Activated B cell treated with CpG ODN at 0.5 μM for 24 hours (primary cell): ENCODE measurements around the gene SRGAP3. TPM values are rescaled to one million over a fixed set of nuclear protein-coding genes. Genes with fewer than 3 reads are reported as not detected.

Experiments used
- ATAC-seq: fragments of 200-7000 bp; cut with Tn5 transposase; one replicate; pipeline ENCODE4 v1.10.0; 2021; ENCODE audit warnings: low read depth, mild to moderate bottlenecking, moderate library complexity
- CTCF ChIA-PET: fragments of 350-600 bp; sonication (Branson Sonifier 250); formaldehyde crosslinking; loops from one replicate; lab custom pipeline; 2021; ENCODE audit warnings: antibody characterized with exemption; lab: Charles Lee
- POLR2A ChIA-PET: fragments of 350-600 bp; sonication (Branson Sonifier 250); formaldehyde crosslinking; loops from one replicate; lab custom pipeline; 2021; ENCODE audit warnings: antibody characterized with exemption; lab: Charles Lee
- DNase-seq: peaks from one replicate; pipeline ENCODE4 v3.0.0; 2022
- H3K27ac Mint-ChIP-seq: one replicate; pipeline ENCODE4 v1.8.0; 2020; ENCODE audit warnings: mixed read lengths
- H3K27me3 Mint-ChIP-seq: one replicate; pipeline ENCODE4 v1.8.0; 2021; ENCODE audit warnings: mixed read lengths
- H3K36me3 Mint-ChIP-seq: one replicate; pipeline ENCODE4 v1.8.0; 2021; ENCODE audit warnings: low read depth, mixed read lengths
- H3K4me1 Mint-ChIP-seq: one replicate; pipeline ENCODE4 v1.8.0; 2021; ENCODE audit warnings: mixed read lengths
- H3K4me3 Mint-ChIP-seq: one replicate; pipeline ENCODE4 v1.8.0; 2020; ENCODE audit warnings: mild to moderate bottlenecking, mixed read lengths
- H3K9me3 Mint-ChIP-seq: one replicate; pipeline ENCODE4 v1.8.0; 2020; ENCODE audit warnings: mixed read lengths
- intact Hi-C: fragments of 100-400 bp; cut with micrococcal nuclease; formaldehyde crosslinking; loops from one replicate; pipeline ENCODE4 v1.15.1; 2024
- total RNA-seq: library from RNA; stranded (reverse); gene quantifications from 2 replicates; pipeline ENCODE4 v1.2.3, GENCODE V29; 2022
- TF ChIP-seq, protein P1 (sequence below): fragments of 200-600 bp; IDR thresholded peaks from one replicate; pipeline ENCODE4 v1.8.0; 2022; ENCODE audit warnings: antibody characterized with exemption, mild to moderate bottlenecking

The SRGAP3 gene
- total RNA-seq, 1 donor from 2014 or later = 0.58 TPM

GRCh38 chr3:9169956-9170850, 79.2 kb downstream of the SRGAP3 start:
- ATAC-seq (no peak), DNase-seq (no peak)
- no peaks in the 10 kb centered on the region for H3K36me3 Mint-ChIP-seq
- intact Hi-C loops = no loop called here
- H3K27ac Mint-ChIP-seq = no peak overlapping the region
- TF ChIP-seq, protein P1, sequence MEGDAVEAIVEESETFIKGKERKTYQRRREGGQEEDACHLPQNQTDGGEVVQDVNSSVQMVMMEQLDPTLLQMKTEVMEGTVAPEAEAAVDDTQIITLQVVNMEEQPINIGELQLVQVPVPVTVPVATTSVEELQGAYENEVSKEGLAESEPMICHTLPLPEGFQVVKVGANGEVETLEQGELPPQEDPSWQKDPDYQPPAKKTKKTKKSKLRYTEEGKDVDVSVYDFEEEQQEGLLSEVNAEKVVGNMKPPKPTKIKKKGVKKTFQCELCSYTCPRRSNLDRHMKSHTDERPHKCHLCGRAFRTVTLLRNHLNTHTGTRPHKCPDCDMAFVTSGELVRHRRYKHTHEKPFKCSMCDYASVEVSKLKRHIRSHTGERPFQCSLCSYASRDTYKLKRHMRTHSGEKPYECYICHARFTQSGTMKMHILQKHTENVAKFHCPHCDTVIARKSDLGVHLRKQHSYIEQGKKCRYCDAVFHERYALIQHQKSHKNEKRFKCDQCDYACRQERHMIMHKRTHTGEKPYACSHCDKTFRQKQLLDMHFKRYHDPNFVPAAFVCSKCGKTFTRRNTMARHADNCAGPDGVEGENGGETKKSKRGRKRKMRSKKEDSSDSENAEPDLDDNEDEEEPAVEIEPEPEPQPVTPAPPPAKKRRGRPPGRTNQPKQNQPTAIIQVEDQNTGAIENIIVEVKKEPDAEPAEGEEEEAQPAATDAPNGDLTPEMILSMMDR = no peak
- no peaks in the 10 kb centered on the region for H3K9me3 Mint-ChIP-seq
- H3K4me3 Mint-ChIP-seq = no peak overlapping the region
- H3K4me1 Mint-ChIP-seq = no peaks in the 10 kb centered on the region
- POLR2A ChIA-PET = no interaction called here
- CTCF ChIA-PET = no interaction called here
- H3K27me3 Mint-ChIP-seq = no peaks in the 10 kb centered on the region

GRCh38 chr3:9169326-9169725, 80.1 kb downstream of the SRGAP3 start:
- Mint-ChIP-seq H3K4me3 (no peak overlapping the region), H3K36me3 (no peaks in the 10 kb centered on the region), H3K27me3 (no peaks in the 10 kb centered on the region), H3K4me1 (no peaks in the 10 kb centered on the region), H3K27ac (peak overlapping the region; percentile 48), H3K9me3 (no peaks in the 10 kb centered on the region)
- no peak for DNase-seq
- TF ChIP-seq, protein P1 = no peak
- ATAC-seq = no peak
- intact Hi-C loops = no loop called here
- ChIA-PET POLR2A (no interaction called here), CTCF (no interaction called here)

DNA sequence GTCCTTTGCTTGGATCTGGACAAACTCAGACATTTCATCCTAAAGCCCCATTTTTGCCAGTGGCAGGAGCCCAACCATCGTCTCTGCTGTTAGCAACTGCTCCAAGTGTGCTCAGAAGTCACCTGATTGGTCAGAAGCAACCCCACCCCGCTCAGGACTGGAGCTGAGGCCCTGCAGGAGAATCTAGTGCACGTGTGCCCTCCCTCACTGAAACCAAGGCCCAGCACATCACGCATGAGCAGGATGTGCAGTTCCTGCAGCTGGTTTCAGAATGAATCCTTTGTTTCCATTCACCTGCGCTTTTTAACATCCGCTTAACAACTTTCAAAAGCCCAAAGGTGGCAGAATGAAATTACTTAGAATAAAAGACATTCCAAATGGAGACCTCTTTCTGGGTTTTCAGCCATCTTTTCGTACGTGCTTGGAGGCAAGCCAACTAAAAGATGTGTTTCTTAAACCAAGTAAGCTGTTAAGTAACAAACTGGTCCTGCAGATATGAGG, 81.2 kb downstream of the SRGAP3 start:
- ATAC-seq (peak; percentile 97), DNase-seq (no peak)
- Mint-ChIP-seq H3K4me1 (no peaks in the 10 kb centered on the region), H3K4me3 (peak overlapping the region; percentile 5), H3K36me3 (no peaks in the 10 kb centered on the region), H3K27me3 (no peaks in the 10 kb centered on the region), H3K27ac (peak overlapping the region; percentile 50), H3K9me3 (no peaks in the 10 kb centered on the region)
- intact Hi-C loops = loop anchor here (1.0 kb wide), 1 partner anchor 81 kb away; the partner anchor contains the start of gene SRGAP3
- TF ChIP-seq, protein P1 = no peak
- ChIA-PET CTCF (interaction anchor here (1.3 kb wide), 1 partner anchor 9 kb away, joined by 3 read pairs; no protein-coding TSS in a partner anchor), POLR2A (no interaction called here)

- intact Hi-C loops = no loop called here
- Mint-ChIP-seq H3K27me3 (no peaks in the 10 kb centered on the region), H3K4me3 (no peak overlapping the region), H3K36me3 (no peaks in the 10 kb centered on the region), H3K4me1 (no peaks in the 10 kb centered on the region), H3K27ac (no peak overlapping the region), H3K9me3 (no peaks in the 10 kb centered on the region)
- ChIA-PET CTCF (interaction anchor here (1.3 kb wide), 1 partner anchor 10 kb away, joined by 3 read pairs; no protein-coding TSS in a partner anchor), POLR2A (no interaction called here)
- ATAC-seq (no peak), DNase-seq (no peak)
- TF ChIP-seq, protein P1 = no peak
These were observed 82.2 kb downstream of the SRGAP3 start for GRCh38 chr3:9167222-9167621.

GRCh38 chr3:9165421-9165820, 84.0 kb downstream of the SRGAP3 start:
- H3K4me1 Mint-ChIP-seq = no peaks in the 10 kb centered on the region
- intact Hi-C loops = no loop called here
- DNase-seq = no peak

More at GRCh38 chr3:9165421-9165820, 84.0 kb downstream of the SRGAP3 start:
- POLR2A ChIA-PET = no interaction called here
- no peak for ATAC-seq
- TF ChIP-seq, protein P1 = no peak
- Mint-ChIP-seq H3K9me3 (no peaks in the 10 kb centered on the region), H3K36me3 (no peaks in the 10 kb centered on the region), H3K4me3 (no peak overlapping the region), H3K27ac (no peak overlapping the region), H3K27me3 (no peaks in the 10 kb centered on the region)
- CTCF ChIA-PET = no interaction called here
